Neural progenitor cell (in vitro differentiated cells): Measurements from ENCODE around the gene PLAC8L1. TPM values are rescaled to one million over a fixed set of nuclear protein-coding genes. Genes with fewer than 3 reads are reported as not detected.
A peak's percentile ranks its signal among the peaks of the same experiment; 100 is the strongest.
"Not testable (repeated sequence)": the region's sequence is repeated elsewhere in the genome, so short reads cannot be mapped to it uniquely, and the experiment has no call there.

Experiments used
- DNase-seq: peaks from one replicate; pipeline ENCODE4 v3.0.0-alpha.2; 2016; ENCODE audit warnings: low spot score
- H2AFZ ChIP-seq: fragments of 200-600 bp; sonication (generic); replicated peaks from 2 replicates; pipeline ENCODE4 v1.6.1; 2016; ENCODE audit warnings: antibody characterized with exemption
- H3F3A ChIP-seq: fragments of 200-600 bp; sonication (generic); 2 replicates; pipeline ENCODE4 v1.6.1; 2016; ENCODE audit warnings: antibody characterized with exemption, low read depth
- H3K27ac ChIP-seq: fragments of 200-600 bp; sonication (generic); 2 replicates; pipeline ENCODE4 v1.5.1; 2016; ENCODE audit warnings: mild to moderate bottlenecking
- H3K27me3 ChIP-seq: fragments of 200-600 bp; sonication (generic); 2 replicates; pipeline ENCODE4 v1.6.1; 2016; ENCODE audit warnings: mild to moderate bottlenecking, moderate library complexity
- H3K36me3 ChIP-seq: fragments of 200-600 bp; sonication (generic); 2 replicates; pipeline ENCODE4 v1.5.1; 2016
- H3K4me1 ChIP-seq: fragments of 200-600 bp; sonication (generic); 2 replicates; pipeline ENCODE4 v1.6.1; 2016; ENCODE audit warnings: mixed run types
- H3K4me2 ChIP-seq: fragments of 200-600 bp; sonication (generic); 2 replicates; pipeline ENCODE4 v1.6.1; 2016
- H3K4me3 ChIP-seq: fragments of 200-600 bp; sonication (generic); 2 replicates; pipeline ENCODE4 v1.5.1; 2016
- H3K79me2 ChIP-seq: fragments of 200-600 bp; sonication (generic); 2 replicates; pipeline ENCODE4 v1.6.1; 2016; ENCODE audit warnings: low read depth
- H3K9ac ChIP-seq: fragments of 200-600 bp; sonication (generic); 2 replicates; pipeline ENCODE4 v1.6.1; 2016
- H3K9me3 ChIP-seq: fragments of 200-600 bp; sonication (generic); 2 replicates; pipeline ENCODE4 v1.5.1; 2016; ENCODE audit warnings: low read depth
- H4K20me1 ChIP-seq: fragments of 200-600 bp; sonication (generic); 2 replicates; pipeline ENCODE4 v1.6.1; 2016; ENCODE audit warnings: low read depth
- H3K27ac Mint-ChIP-seq: 3 replicates; pipeline ENCODE4 v1.8.0; 2021; ENCODE audit warnings: mixed read lengths
- H3K27me3 Mint-ChIP-seq: 2 replicates; pipeline ENCODE4 v1.8.0; 2022; ENCODE audit warnings: low read depth, mild to moderate bottlenecking, inconsistent platforms, moderate library complexity, mixed read lengths; ENCODE audit not compliant: insufficient read depth
- H3K36me3 Mint-ChIP-seq: 3 replicates; pipeline ENCODE4 v1.8.0; 2021; ENCODE audit warnings: mixed read lengths
- H3K4me1 Mint-ChIP-seq: 3 replicates; pipeline ENCODE4 v1.8.0; 2021; ENCODE audit warnings: mixed read lengths
- H3K4me3 Mint-ChIP-seq: 3 replicates; pipeline ENCODE4 v1.8.0; 2021; ENCODE audit warnings: mild to moderate bottlenecking, moderate library complexity, mixed read lengths
- H3K9me3 Mint-ChIP-seq: 3 replicates; pipeline ENCODE4 v1.8.0; 2020; ENCODE audit warnings: mixed read lengths
- EZH2 ChIP-seq: fragments of 200-600 bp; sonication (generic); IDR thresholded peaks from 2 replicates; pipeline ENCODE4 v1.6.1; 2017; ENCODE audit warnings: antibody characterized with exemption, mild to moderate bottlenecking, moderate library complexity
- EZH2phosphoT487 ChIP-seq: fragments of 200-600 bp; sonication (generic); IDR thresholded peaks from 2 replicates; pipeline ENCODE4 v1.6.1; 2017; ENCODE audit warnings: antibody characterized with exemption
- total RNA-seq: library from RNA; depleted of rRNA; stranded (reverse); fragments of >200 nt; gene quantifications from 2 replicates; pipeline ENCODE4 v1.2.3, GENCODE V29; 2015; ENCODE audit warnings: low replicate concordance
- TF ChIP-seq, protein P1 (sequence below): fragments of 200-600 bp; sonication (generic); IDR thresholded peaks from 2 replicates; pipeline ENCODE4 v1.5.1; 2017; ENCODE audit warnings: antibody characterized with exemption, mild to moderate bottlenecking

PLAC8L1 gene
- total RNA-seq, 1 donor from 2014 or later = 0.51 TPM

DNA sequence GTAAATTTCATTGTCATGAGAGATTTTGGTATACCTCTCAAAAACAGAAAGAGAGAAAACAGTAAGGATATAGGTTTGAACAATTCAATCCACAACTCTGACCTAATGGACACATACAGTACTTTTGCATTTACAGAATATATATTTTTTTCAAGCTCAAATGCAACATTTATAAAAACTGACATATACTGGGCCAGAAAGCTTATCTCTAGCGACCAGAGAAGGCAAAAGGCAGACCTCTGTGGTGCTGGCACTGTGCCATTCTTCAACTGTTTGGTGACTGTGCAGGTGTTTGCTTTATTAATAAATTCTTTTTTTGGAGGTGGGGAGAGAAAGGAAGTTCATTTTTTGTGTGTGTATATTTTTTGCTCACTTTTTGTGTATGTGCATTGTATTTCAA, 6.0 kb upstream of the PLAC8L1 start:
- Mint-ChIP-seq H3K9me3 (no peaks in the 10 kb centered on the region), H3K36me3 (peaks cover 7% of the 10 kb centered on the region), H3K27me3 (no peaks in the 10 kb centered on the region), H3K27ac (no peak overlapping the region), H3K4me1 (peaks cover 13% of the 10 kb centered on the region), H3K4me3 (no peak overlapping the region)
- no peak overlapping the region for H3K27ac ChIP-seq
- no peak overlapping the region for H3K9ac ChIP-seq
- no peaks in the 10 kb centered on the region for H3K79me2 ChIP-seq
- no peak for DNase-seq
- peaks cover 6% of the 10 kb centered on the region for H3K36me3 ChIP-seq
- no peak overlapping the region for H2AFZ ChIP-seq
- TF ChIP-seq EZH2phosphoT487 = no peak
- TF ChIP-seq, protein P1, sequence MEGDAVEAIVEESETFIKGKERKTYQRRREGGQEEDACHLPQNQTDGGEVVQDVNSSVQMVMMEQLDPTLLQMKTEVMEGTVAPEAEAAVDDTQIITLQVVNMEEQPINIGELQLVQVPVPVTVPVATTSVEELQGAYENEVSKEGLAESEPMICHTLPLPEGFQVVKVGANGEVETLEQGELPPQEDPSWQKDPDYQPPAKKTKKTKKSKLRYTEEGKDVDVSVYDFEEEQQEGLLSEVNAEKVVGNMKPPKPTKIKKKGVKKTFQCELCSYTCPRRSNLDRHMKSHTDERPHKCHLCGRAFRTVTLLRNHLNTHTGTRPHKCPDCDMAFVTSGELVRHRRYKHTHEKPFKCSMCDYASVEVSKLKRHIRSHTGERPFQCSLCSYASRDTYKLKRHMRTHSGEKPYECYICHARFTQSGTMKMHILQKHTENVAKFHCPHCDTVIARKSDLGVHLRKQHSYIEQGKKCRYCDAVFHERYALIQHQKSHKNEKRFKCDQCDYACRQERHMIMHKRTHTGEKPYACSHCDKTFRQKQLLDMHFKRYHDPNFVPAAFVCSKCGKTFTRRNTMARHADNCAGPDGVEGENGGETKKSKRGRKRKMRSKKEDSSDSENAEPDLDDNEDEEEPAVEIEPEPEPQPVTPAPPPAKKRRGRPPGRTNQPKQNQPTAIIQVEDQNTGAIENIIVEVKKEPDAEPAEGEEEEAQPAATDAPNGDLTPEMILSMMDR = no peak
- TF ChIP-seq EZH2 = no peak
- H3K27me3 ChIP-seq = no peaks in the 10 kb centered on the region
- no peak overlapping the region for H3K4me2 ChIP-seq
- H3K9me3 ChIP-seq = no peaks in the 10 kb centered on the region
- H3F3A ChIP-seq = no peaks in the 10 kb centered on the region
- no peak overlapping the region for H3K4me3 ChIP-seq
- peaks cover 9% of the 10 kb centered on the region for H3K4me1 ChIP-seq
- H4K20me1 ChIP-seq = no peaks in the 10 kb centered on the region

DNA sequence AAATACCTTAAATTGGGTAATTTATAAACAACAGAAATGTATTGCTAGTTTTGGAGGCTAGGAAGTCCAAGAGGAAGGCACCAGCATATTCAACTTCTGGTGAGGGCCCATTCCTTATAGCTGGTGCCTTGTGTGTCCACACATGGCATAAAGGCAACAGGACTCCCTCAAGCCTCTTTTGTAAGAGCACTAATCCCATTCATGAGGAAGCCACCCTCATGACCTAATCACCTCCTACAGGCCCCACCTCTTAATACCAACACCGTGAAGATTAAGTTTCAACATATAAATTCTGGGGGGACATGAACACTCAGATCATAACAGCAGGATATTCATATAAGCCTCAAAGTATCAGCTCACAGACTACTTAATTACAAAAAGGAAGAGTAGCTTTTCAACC, 4.0 kb upstream of the PLAC8L1 start:
- Histone ChIP-seq H3K27ac (peak overlapping the region; percentile 8), H3K4me1 (peaks cover 7% of the 10 kb centered on the region), H3K27me3 (no peaks in the 10 kb centered on the region), H3K4me2 (peak overlapping the region; percentile 34), H4K20me1 (no peaks in the 10 kb centered on the region), H3K4me3 (no peak overlapping the region), H3F3A (no peaks in the 10 kb centered on the region), H3K9ac (no peak overlapping the region), H3K9me3 (no peaks in the 10 kb centered on the region), H3K36me3 (peaks cover 6% of the 10 kb centered on the region), H3K79me2 (no peaks in the 10 kb centered on the region), H2AFZ (no peak overlapping the region)
- Mint-ChIP-seq H3K4me3 (no peak overlapping the region), H3K27ac (no peak overlapping the region), H3K9me3 (no peaks in the 10 kb centered on the region), H3K36me3 (peaks cover 8% of the 10 kb centered on the region), H3K27me3 (no peaks in the 10 kb centered on the region), H3K4me1 (peaks cover 13% of the 10 kb centered on the region)
- TF ChIP-seq, protein P1 = no peak
- TF ChIP-seq EZH2 = no peak
- no peak for TF ChIP-seq EZH2phosphoT487
- peak; percentile 44 for DNase-seq

DNA sequence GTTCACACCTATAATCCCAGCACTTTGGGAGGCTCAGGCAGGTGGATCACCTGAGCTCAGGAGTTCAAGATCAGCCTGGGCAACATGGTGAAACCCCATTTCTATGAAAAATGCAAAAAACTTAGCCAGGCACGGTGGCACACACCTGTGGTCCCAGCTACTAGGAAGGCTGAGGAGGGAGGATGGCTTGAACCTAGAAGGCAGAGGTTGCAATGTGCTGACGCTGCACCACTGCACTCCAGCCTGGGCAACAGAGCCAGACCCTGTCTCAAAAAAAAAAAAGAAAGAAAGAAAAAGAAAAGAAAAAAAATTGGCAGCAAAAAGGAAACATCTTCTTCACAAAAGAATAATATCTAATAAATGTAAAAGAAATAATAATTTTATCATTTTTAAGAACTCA, 3.5 kb upstream of the PLAC8L1 start:
- not testable (repeated sequence) for H3K27me3 ChIP-seq, H3K27me3 Mint-ChIP-seq, H3K4me2 ChIP-seq, H3K36me3 ChIP-seq, H3K4me3 Mint-ChIP-seq, H3K4me1 ChIP-seq, H3K9me3 Mint-ChIP-seq, H2AFZ ChIP-seq, DNase-seq, H3K36me3 Mint-ChIP-seq, H3K79me2 ChIP-seq, H3K9me3 ChIP-seq, H3K27ac Mint-ChIP-seq, H3K27ac ChIP-seq, H3K9ac ChIP-seq, H3K4me3 ChIP-seq, H4K20me1 ChIP-seq, H3F3A ChIP-seq
- peaks cover 13% of the 10 kb centered on the region for H3K4me1 Mint-ChIP-seq

DNA sequence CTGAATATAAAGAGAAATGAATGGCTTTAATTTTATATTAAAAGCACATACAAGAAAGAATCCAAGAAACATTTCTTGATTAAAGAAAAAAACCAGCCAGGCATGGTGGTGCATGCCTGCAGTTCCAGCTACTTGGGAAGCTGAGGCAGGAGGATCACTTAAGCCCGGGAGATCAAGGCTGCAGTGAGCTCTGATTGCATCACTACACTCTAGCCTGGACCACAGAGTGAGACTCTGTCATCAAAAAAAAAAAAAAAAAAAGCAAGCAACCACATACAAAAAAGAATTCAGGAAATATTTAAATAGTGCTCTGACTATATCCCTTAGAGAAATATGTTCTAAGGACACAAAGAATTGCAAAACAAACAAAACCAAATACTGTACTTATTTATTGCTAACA, 2.5 kb upstream of the PLAC8L1 start:
- peaks cover 7% of the 10 kb centered on the region for H3K4me1 ChIP-seq
- Mint-ChIP-seq H3K9me3 (no peaks in the 10 kb centered on the region), H3K4me3 (no peak overlapping the region), H3K4me1 (peaks cover 13% of the 10 kb centered on the region), H3K27ac (no peak overlapping the region), H3K36me3 (peaks cover 8% of the 10 kb centered on the region), H3K27me3 (no peaks in the 10 kb centered on the region)
- H3K9ac ChIP-seq = no peak overlapping the region
- no peak overlapping the region for H2AFZ ChIP-seq
- DNase-seq = no peak
- H3K9me3 ChIP-seq = no peaks in the 10 kb centered on the region
- no peak overlapping the region for H3K4me2 ChIP-seq
- no peak overlapping the region for H3K27ac ChIP-seq
- no peak overlapping the region for H3K4me3 ChIP-seq
- H3K79me2 ChIP-seq = no peaks in the 10 kb centered on the region
- H4K20me1 ChIP-seq = no peaks in the 10 kb centered on the region
- no peaks in the 10 kb centered on the region for H3F3A ChIP-seq
- no peaks in the 10 kb centered on the region for H3K36me3 ChIP-seq
- TF ChIP-seq, protein P1 = no peak
- TF ChIP-seq EZH2phosphoT487 = no peak
- no peak for TF ChIP-seq EZH2
- H3K27me3 ChIP-seq = no peaks in the 10 kb centered on the region
